GM23338 (cell line): ENCODE measurements around the gene POU3F4. TPM values are rescaled to one million over a fixed set of nuclear protein-coding genes. Genes with fewer than 3 reads are reported as not detected.
A peak's percentile ranks its signal among the peaks of the same experiment; 100 is the strongest.

Source experiments
- ATAC-seq: fragments of 200-7000 bp; cut with Tn5 transposase; 3 replicates; pipeline ENCODE4 v1.9.1; 2020
- DNase-seq: peaks from one replicate; pipeline ENCODE4 v3.0.0-alpha.2; 2015; ENCODE audit warnings: low spot score
- H2AFZ ChIP-seq: fragments of 200-600 bp; sonication (generic); 2 replicates; pipeline ENCODE4 v1.8.0; 2016; ENCODE audit warnings: antibody characterized with exemption, mild to moderate bottlenecking, moderate library complexity
- H3F3A ChIP-seq: fragments of 200-600 bp; sonication (generic); replicated peaks from 2 replicates; pipeline ENCODE4 v1.8.0; 2017; ENCODE audit warnings: antibody characterized with exemption, mixed run types, low read depth
- H3K27ac ChIP-seq: fragments of 200-600 bp; sonication (generic); 2 replicates; pipeline ENCODE4 v1.6.1; 2016; ENCODE audit warnings: low read depth
- H3K27me3 ChIP-seq: fragments of 200-600 bp; sonication (generic); 2 replicates; pipeline ENCODE4 v1.8.0; 2016; ENCODE audit warnings: mild to moderate bottlenecking, mixed run types, moderate library complexity; ENCODE audit not compliant: insufficient read depth
- H3K36me3 ChIP-seq: fragments of 200-600 bp; sonication (generic); 2 replicates; pipeline ENCODE4 v1.8.0; 2016; ENCODE audit warnings: mild to moderate bottlenecking; ENCODE audit not compliant: insufficient read depth
- H3K4me1 ChIP-seq: fragments of 200-600 bp; sonication (generic); 2 replicates; pipeline ENCODE4 v1.8.0; 2016; ENCODE audit warnings: mild to moderate bottlenecking, moderate library complexity; ENCODE audit not compliant: insufficient read depth
- H3K4me2 ChIP-seq: fragments of 200-600 bp; sonication (generic); 2 replicates; pipeline ENCODE4 v1.7.1; 2017; ENCODE audit warnings: mixed run types
- H3K4me3 ChIP-seq: fragments of 200-600 bp; sonication (generic); 2 replicates; pipeline ENCODE4 v1.6.1; 2016; ENCODE audit warnings: mixed run types
- H3K79me2 ChIP-seq: fragments of 200-600 bp; sonication (generic); replicated peaks from 2 replicates; pipeline ENCODE4 v1.8.0; 2017; ENCODE audit warnings: mild to moderate bottlenecking; ENCODE audit not compliant: insufficient read depth
- H3K9me2 ChIP-seq: fragments of 200-600 bp; sonication (generic); 2 replicates; pipeline ENCODE4 v1.8.0; 2017; ENCODE audit not compliant: insufficient read depth
- H4K20me1 ChIP-seq: fragments of 200-600 bp; sonication (generic); replicated peaks from 2 replicates; pipeline ENCODE4 v1.8.0; 2017; ENCODE audit warnings: mild to moderate bottlenecking; ENCODE audit not compliant: insufficient read depth
- H3K27ac Mint-ChIP-seq: 2 replicates; pipeline ENCODE4 v1.8.0; 2020; ENCODE audit warnings: inconsistent platforms, mild to moderate bottlenecking, moderate library complexity, mixed read lengths
- H3K27me3 Mint-ChIP-seq: 3 replicates; pipeline ENCODE4 v1.8.0; 2022; ENCODE audit warnings: low read depth, mild to moderate bottlenecking, moderate library complexity, mixed read lengths, inconsistent platforms; ENCODE audit not compliant: insufficient read depth, poor library complexity
- H3K36me3 Mint-ChIP-seq: 3 replicates; pipeline ENCODE4 v1.8.0; 2021; ENCODE audit warnings: low read depth, mild to moderate bottlenecking, inconsistent platforms, moderate library complexity, mixed read lengths
- H3K4me1 Mint-ChIP-seq: 3 replicates; pipeline ENCODE4 v1.8.0; 2020; ENCODE audit warnings: mild to moderate bottlenecking, inconsistent platforms, mixed read lengths
- H3K4me3 Mint-ChIP-seq: 3 replicates; pipeline ENCODE4 v1.8.0; 2021; ENCODE audit warnings: moderate library complexity, mild to moderate bottlenecking, inconsistent platforms, mixed read lengths
- H3K9me3 Mint-ChIP-seq: 3 replicates; pipeline ENCODE4 v1.8.0; 2020; ENCODE audit warnings: moderate library complexity, mild to moderate bottlenecking, inconsistent platforms, mixed read lengths
- CREB1 ChIP-seq: fragments of 250-450 bp; sonication (Bioruptor Pico); IDR thresholded peaks from 2 replicates; pipeline ENCODE4 v1.5.0; 2020; ENCODE audit warnings: low read depth, mild to moderate bottlenecking, moderate library complexity
- ETS1 ChIP-seq: IDR thresholded peaks from 2 replicates; pipeline ENCODE4 v1.6.1; 2016; ENCODE audit warnings: antibody characterized with exemption
- EZH2phosphoT487 ChIP-seq: fragments of 200-600 bp; sonication (generic); IDR thresholded peaks from one replicate; pipeline ENCODE4 v1.8.1; 2018; ENCODE audit warnings: antibody characterized with exemption; ENCODE audit not compliant: unreplicated experiment
- JUNB ChIP-seq: IDR thresholded peaks from one replicate; pipeline ENCODE4 v1.6.1; 2016; ENCODE audit warnings: antibody characterized with exemption; ENCODE audit not compliant: unreplicated experiment
- NANOG ChIP-seq: IDR thresholded peaks from 2 replicates; pipeline ENCODE4 v1.6.1; 2016; ENCODE audit warnings: antibody characterized with exemption, borderline replicate concordance
- POLR2AphosphoS5 ChIP-seq: IDR thresholded peaks from 2 replicates; pipeline ENCODE4 v1.6.1; 2016; ENCODE audit warnings: antibody characterized with exemption, low read depth
- STAT1 ChIP-seq: IDR thresholded peaks from one replicate; pipeline ENCODE4 v1.6.1; 2016; ENCODE audit warnings: antibody characterized with exemption; ENCODE audit not compliant: unreplicated experiment
- ZNF114 ChIP-seq: fragments of 250-450 bp; sonication (Bioruptor Pico); IDR thresholded peaks from 2 replicates; pipeline ENCODE4 v1.5.0; 2020; ENCODE audit warnings: mild to moderate bottlenecking, moderate library complexity
- ZNF331 ChIP-seq: fragments of 250-450 bp; sonication (Bioruptor Pico); IDR thresholded peaks from 2 replicates; pipeline ENCODE4 v1.5.0; 2020; ENCODE audit warnings: low read depth, mild to moderate bottlenecking, moderate library complexity
- polyA plus RNA-seq: library from polyadenylated mRNA; unstranded; fragments of >200 nt; fragmentation: Nextera tagmentation; extraction: Ambion mirVana; gene quantifications from 2 replicates; pipeline ENCODE4 v1.2.1, GENCODE V29; 2016
- total RNA-seq: library from RNA; depleted of rRNA; stranded (reverse); fragments of >200 nt; shearing (Covaris generic); gene quantifications from 2 replicates; pipeline ENCODE4 v1.2.3, GENCODE V29; 2014
- TF ChIP-seq, protein P1 (sequence below): fragments of 250-450 bp; sonication (Bioruptor Pico); IDR thresholded peaks from 2 replicates; pipeline ENCODE4 v1.5.0; 2020; ENCODE audit warnings: mild to moderate bottlenecking, moderate library complexity
- TF ChIP-seq, protein P2 (sequence below), 2 experiments: fragments of 200-600 bp in 1 of 2; sonication (generic) in 1 of 2; conservative IDR thresholded peaks; 2 replicates each; pipeline versions ENCODE4 v1.5.1 to v1.6.1; 2016 to 2017; ENCODE audit warnings: antibody characterized with exemption in 2 of 2, low read depth in 2 of 2, mild to moderate bottlenecking in 2 of 2, moderate library complexity in 1 of 2
- TF ChIP-seq, protein P3 (sequence below): IDR thresholded peaks from one replicate; pipeline ENCODE4 v1.6.1; 2018; ENCODE audit warnings: antibody characterized with exemption; ENCODE audit not compliant: unreplicated experiment

POU3F4 gene
- total and polyA plus RNA-seq, 2 experiments from 2014 or later, result 1.1 to 1.5 TPM

- no peak for TF ChIP-seq POLR2AphosphoS5
- no peak for TF ChIP-seq STAT1
- TF ChIP-seq EZH2phosphoT487, result no peak
These were observed 1.2 kb downstream of the POU3F4 start (continued) for GRCh38 chrX:83509254-83509801.

DNA sequence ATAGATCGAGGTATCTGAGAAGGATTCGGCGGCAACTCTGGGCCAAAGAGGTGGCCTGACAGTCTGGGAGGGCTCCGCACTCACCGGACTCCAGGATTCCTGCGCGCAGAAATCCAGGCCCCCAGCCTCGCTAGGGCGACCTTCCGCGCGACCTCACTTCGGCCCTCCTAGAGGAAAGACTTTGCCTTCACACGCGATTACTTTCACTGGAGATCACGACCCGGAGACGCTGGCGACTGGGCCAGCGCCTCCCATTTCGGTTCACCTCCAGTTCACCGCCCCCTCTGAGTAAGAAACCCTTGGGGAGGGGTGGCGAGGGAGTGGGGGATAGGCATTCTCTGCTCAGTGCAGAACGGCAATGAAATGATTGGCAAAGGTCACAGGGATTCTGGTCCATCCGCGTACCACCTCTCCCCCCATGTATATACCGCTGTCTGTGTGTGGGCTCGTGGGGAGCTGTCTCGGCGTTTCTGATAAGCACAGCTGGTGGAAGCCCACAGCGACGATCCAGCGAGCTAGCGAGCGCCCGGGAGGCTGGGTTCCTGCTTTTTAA is 2.5 kb downstream of the POU3F4 start:
- Mint-ChIP-seq H3K4me3 (peak overlapping the region; percentile 80), H3K4me1 (peaks cover 52% of the 10 kb centered on the region), H3K36me3 (no peaks in the 10 kb centered on the region), H3K27me3 (peaks cover 15% of the 10 kb centered on the region), H3K9me3 (no peaks in the 10 kb centered on the region; the same call in 2 of the 3 replicates), H3K27ac (no peak overlapping the region)
- Histone ChIP-seq H3K4me1 (peaks cover 4% of the 10 kb centered on the region; the same call in 1 of the 2 replicates), H2AFZ (no peak overlapping the region), H3K4me2 (peak overlapping the region; percentile 68), H3K4me3 (peak overlapping the region; percentile 48), H3K27ac (no peak overlapping the region), H3F3A (no peaks in the 10 kb centered on the region), H3K36me3 (no peaks in the 10 kb centered on the region), H3K9me2 (no peaks in the 10 kb centered on the region), H4K20me1 (no peaks in the 10 kb centered on the region), H3K79me2 (no peaks in the 10 kb centered on the region), H3K27me3 (peaks cover 5% of the 10 kb centered on the region; the same call in 1 of the 2 replicates)
- DNase-seq, result peak; percentile 3
- ATAC-seq, result peak; percentile 21
- TF ChIP-seq JUNB (no peak), POLR2AphosphoS5 (no peak), EZH2phosphoT487 (no peak), CREB1 (CRISPR knock-in tag) (no peak), NANOG (no peak), ZNF331 (CRISPR knock-in tag) (no peak), STAT1 (no peak), ZNF114 (no peak), ETS1 (no peak)
- TF ChIP-seq, protein P1, sequence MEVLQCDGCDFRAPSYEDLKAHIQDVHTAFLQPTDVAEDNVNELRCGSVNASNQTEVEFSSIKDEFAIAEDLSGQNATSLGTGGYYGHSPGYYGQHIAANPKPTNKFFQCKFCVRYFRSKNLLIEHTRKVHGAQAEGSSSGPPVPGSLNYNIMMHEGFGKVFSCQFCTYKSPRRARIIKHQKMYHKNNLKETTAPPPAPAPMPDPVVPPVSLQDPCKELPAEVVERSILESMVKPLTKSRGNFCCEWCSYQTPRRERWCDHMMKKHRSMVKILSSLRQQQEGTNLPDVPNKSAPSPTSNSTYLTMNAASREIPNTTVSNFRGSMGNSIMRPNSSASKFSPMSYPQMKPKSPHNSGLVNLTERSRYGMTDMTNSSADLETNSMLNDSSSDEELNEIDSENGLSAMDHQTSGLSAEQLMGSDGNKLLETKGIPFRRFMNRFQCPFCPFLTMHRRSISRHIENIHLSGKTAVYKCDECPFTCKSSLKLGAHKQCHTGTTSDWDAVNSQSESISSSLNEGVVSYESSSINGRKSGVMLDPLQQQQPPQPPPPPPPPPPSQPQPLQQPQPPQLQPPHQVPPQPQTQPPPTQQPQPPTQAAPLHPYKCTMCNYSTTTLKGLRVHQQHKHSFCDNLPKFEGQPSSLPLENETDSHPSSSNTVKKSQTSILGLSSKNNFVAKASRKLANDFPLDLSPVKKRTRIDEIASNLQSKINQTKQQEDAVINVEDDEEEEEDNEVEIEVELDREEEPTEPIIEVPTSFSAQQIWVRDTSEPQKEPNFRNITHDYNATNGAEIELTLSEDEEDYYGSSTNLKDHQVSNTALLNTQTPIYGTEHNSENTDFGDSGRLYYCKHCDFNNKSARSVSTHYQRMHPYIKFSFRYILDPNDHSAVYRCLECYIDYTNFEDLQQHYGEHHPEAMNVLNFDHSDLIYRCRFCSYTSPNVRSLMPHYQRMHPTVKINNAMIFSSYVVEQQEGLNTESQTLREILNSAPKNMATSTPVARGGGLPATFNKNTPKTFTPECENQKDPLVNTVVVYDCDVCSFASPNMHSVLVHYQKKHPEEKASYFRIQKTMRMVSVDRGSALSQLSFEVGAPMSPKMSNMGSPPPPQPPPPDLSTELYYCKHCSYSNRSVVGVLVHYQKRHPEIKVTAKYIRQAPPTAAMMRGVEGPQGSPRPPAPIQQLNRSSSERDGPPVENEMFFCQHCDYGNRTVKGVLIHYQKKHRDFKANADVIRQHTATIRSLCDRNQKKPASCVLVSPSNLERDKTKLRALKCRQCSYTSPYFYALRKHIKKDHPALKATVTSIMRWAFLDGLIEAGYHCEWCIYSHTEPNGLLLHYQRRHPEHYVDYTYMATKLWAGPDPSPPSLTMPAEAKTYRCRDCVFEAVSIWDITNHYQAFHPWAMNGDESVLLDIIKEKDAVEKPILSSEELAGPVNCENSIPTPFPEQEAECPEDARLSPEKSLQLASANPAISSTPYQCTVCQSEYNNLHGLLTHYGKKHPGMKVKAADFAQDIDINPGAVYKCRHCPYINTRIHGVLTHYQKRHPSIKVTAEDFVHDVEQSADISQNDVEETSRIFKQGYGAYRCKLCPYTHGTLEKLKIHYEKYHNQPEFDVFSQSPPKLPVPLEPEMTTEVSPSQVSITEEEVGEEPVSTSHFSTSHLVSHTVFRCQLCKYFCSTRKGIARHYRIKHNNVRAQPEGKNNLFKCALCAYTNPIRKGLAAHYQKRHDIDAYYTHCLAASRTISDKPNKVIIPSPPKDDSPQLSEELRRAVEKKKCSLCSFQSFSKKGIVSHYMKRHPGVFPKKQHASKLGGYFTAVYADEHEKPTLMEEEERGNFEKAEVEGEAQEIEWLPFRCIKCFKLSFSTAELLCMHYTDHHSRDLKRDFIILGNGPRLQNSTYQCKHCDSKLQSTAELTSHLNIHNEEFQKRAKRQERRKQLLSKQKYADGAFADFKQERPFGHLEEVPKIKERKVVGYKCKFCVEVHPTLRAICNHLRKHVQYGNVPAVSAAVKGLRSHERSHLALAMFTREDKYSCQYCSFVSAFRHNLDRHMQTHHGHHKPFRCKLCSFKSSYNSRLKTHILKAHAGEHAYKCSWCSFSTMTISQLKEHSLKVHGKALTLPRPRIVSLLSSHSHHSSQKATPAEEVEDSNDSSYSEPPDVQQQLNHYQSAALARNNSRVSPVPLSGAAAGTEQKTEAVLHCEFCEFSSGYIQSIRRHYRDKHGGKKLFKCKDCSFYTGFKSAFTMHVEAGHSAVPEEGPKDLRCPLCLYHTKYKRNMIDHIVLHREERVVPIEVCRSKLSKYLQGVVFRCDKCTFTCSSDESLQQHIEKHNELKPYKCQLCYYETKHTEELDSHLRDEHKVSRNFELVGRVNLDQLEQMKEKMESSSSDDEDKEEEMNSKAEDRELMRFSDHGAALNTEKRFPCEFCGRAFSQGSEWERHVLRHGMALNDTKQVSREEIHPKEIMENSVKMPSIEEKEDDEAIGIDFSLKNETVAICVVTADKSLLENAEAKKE (CRISPR knock-in tag), result no peak
- TF ChIP-seq, protein P2, sequence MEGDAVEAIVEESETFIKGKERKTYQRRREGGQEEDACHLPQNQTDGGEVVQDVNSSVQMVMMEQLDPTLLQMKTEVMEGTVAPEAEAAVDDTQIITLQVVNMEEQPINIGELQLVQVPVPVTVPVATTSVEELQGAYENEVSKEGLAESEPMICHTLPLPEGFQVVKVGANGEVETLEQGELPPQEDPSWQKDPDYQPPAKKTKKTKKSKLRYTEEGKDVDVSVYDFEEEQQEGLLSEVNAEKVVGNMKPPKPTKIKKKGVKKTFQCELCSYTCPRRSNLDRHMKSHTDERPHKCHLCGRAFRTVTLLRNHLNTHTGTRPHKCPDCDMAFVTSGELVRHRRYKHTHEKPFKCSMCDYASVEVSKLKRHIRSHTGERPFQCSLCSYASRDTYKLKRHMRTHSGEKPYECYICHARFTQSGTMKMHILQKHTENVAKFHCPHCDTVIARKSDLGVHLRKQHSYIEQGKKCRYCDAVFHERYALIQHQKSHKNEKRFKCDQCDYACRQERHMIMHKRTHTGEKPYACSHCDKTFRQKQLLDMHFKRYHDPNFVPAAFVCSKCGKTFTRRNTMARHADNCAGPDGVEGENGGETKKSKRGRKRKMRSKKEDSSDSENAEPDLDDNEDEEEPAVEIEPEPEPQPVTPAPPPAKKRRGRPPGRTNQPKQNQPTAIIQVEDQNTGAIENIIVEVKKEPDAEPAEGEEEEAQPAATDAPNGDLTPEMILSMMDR (conservative IDR thresholded peaks at IDR 0.05; ENCODE audit: low read depth in 2 of 2), result no peak
- TF ChIP-seq, protein P3, sequence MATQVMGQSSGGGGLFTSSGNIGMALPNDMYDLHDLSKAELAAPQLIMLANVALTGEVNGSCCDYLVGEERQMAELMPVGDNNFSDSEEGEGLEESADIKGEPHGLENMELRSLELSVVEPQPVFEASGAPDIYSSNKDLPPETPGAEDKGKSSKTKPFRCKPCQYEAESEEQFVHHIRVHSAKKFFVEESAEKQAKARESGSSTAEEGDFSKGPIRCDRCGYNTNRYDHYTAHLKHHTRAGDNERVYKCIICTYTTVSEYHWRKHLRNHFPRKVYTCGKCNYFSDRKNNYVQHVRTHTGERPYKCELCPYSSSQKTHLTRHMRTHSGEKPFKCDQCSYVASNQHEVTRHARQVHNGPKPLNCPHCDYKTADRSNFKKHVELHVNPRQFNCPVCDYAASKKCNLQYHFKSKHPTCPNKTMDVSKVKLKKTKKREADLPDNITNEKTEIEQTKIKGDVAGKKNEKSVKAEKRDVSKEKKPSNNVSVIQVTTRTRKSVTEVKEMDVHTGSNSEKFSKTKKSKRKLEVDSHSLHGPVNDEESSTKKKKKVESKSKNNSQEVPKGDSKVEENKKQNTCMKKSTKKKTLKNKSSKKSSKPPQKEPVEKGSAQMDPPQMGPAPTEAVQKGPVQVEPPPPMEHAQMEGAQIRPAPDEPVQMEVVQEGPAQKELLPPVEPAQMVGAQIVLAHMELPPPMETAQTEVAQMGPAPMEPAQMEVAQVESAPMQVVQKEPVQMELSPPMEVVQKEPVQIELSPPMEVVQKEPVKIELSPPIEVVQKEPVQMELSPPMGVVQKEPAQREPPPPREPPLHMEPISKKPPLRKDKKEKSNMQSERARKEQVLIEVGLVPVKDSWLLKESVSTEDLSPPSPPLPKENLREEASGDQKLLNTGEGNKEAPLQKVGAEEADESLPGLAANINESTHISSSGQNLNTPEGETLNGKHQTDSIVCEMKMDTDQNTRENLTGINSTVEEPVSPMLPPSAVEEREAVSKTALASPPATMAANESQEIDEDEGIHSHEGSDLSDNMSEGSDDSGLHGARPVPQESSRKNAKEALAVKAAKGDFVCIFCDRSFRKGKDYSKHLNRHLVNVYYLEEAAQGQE, result no peak
